ENCODE data around the gene B3GNT8. TPM values are rescaled to one million over a fixed set of nuclear protein-coding genes. Genes with fewer than 3 reads are reported as not detected.
A peak's percentile ranks its signal among the peaks of the same experiment; 100 is the strongest.

B3GNT8 gene
- total RNA-seq, 4 donors from 2014 or later: 11.6 to 84.4 (median 35.3) TPM

- H3K36me3 ChIP-seq: peaks cover 0 to 7% (median 0%) of the 10 kb centered on the region in 3 donors
- DNase-seq: no peak
- H3K27ac ChIP-seq: peak overlapping the region; percentile 76 to 89 (median 84)
- no peaks in the 10 kb centered on the region for H3K27me3 ChIP-seq
- peaks cover 24 to 67% (median 34%) of the 10 kb centered on the region in 3 donors for H3K4me1 ChIP-seq
- no peak for TF ChIP-seq CTCF (IDR thresholded peaks at IDR 0.05)
- no peak for TF ChIP-seq POLR2A (IDR thresholded peaks at IDR 0.05)
- H3K4me3 ChIP-seq: peak overlapping the region; percentile 54 to 86 (median 66)
- WGBS, 2 donors: 24 to 41% methylated on average over 8 of the region's 8 CpGs
- H3K9me3 ChIP-seq: no peaks in the 10 kb centered on the region
- intact Hi-C loops (cut with DNase I): no loop called here
Observed at GRCh38 chr19:41376998-41377365, 50.2 kb downstream of the B3GNT8 start.

- WGBS, 2 donors: 2 to 3% methylated on average over 11 to 14 of the region's 47 CpGs
- H3K9me3 ChIP-seq: no peaks in the 10 kb centered on the region
- DNase-seq: no peak
Observed at GRCh38 chr19:41376241-41376997, 50.8 kb downstream of the B3GNT8 start, which contains the start of gene TMEM91. Gene TMEM91 (plus strand): TSS chr19:41376533. CDS start chr19:41378310, 1,777 bp downstream.

More at GRCh38 chr19:41376241-41376997, 50.8 kb downstream of the B3GNT8 start, which contains the start of gene TMEM91:
- Histone ChIP-seq H3K36me3 (peaks cover 0 to 1% (median 0%) of the 10 kb centered on the region in 3 donors), H3K27me3 (no peaks in the 10 kb centered on the region), H3K4me3 (peak within 1 kb of the TSS; percentile 54 to 86 (median 66)), H3K4me1 (peaks cover 24 to 67% (median 34%) of the 10 kb centered on the region in 3 donors), H3K27ac (peak within 1 kb of the TSS; percentile 76 to 89 (median 84))
- TF ChIP-seq CTCF (IDR thresholded peaks at IDR 0.05) (no peak), POLR2A (IDR thresholded peaks at IDR 0.05) (peak in 1 of 4 donors; percentile 16)
- intact Hi-C loops (cut with DNase I): no loop called here

Small RNA genes lying within 50 kb of the gene (small RNA-seq; reads per million reads assigned to genes)
- 0 reads per million in 4 donors for gene RF00017

Other genes starting within 250 kb of the B3GNT8 start
- gene CYP2S1, start 234.2 kb downstream of the B3GNT8 start, total RNA-seq: 10 to 100 TPM; 12.4 to 20.3 (median 15.2) TPM
- 10 to 100 TPM in 2 of 4 donors, 1 to 10 TPM in 2; 5.3 to 40.2 (median 17.3) TPM for gene AXL, start 208.2 kb downstream of the B3GNT8 start, total RNA-seq
- gene HNRNPUL1, start 163.0 kb downstream of the B3GNT8 start, total RNA-seq: 100 to 1,000 TPM in 3 of 4 donors, 10 to 100 TPM in 1; 98.1 to 127 (median 113) TPM
- gene CCDC97, start 117.2 kb downstream of the B3GNT8 start, total RNA-seq: 10 to 100 TPM in 3 of 4 donors, 1 to 10 TPM in 1; 9.4 to 19.5 (median 14.7) TPM
- 10 to 100 TPM; 13.6 to 36.2 (median 31.9) TPM for gene TGFB1, start 73.5 kb downstream of the B3GNT8 start, total RNA-seq
- gene B9D2, start 63.2 kb downstream of the B3GNT8 start, total RNA-seq: 1 to 10 TPM; 2.5 to 4.6 (median 3.7) TPM
- gene TMEM91, start 50.8 kb downstream of the B3GNT8 start, total RNA-seq: 10 to 100 TPM in 2 of 4 donors, 1 to 10 TPM in 2; 6.2 to 15.8 (median 9.3) TPM
- gene EXOSC5, start 30.0 kb downstream of the B3GNT8 start, total RNA-seq: 10 to 100 TPM; 22.4 to 37.0 (median 28.6) TPM
- 10 to 100 TPM; 55.1 to 87.2 (median 58.6) TPM for gene BCKDHA, start 29.6 kb downstream of the B3GNT8 start, total RNA-seq
- 10 to 100 TPM; 25.1 to 41.4 (median 35.7) TPM for gene DMAC2, start 12.5 kb upstream of the B3GNT8 start, total RNA-seq
- gene ERICH4, start 15.8 kb upstream of the B3GNT8 start, total RNA-seq: not detected
- 1 to 10 TPM in 1 of 4 donors, under 1 TPM in 1, not detected in 2; 0.57 to 3.7 TPM for gene CEACAM21, start 148.8 kb upstream of the B3GNT8 start, total RNA-seq
- gene CEACAM4, start 199.7 kb upstream of the B3GNT8 start, total RNA-seq: 1 to 10 TPM in 2 of 4 donors, not detected in 2; 1.1 to 2.9 TPM

Measured in esophagus squamous epithelium (tissue), 5 donors.